Left lung (tissue), 10 donors: ENCODE data around the gene GORASP2. TPM values are rescaled to one million over a fixed set of nuclear protein-coding genes. Genes with fewer than 3 reads are reported as not detected.

Experiments used
- ATAC-seq: fragments of 200-7000 bp; cut with Tn5 transposase; one replicate; pipeline ENCODE4 v1.9.1; 2020; ENCODE audit warnings: moderate library complexity
- DNase-seq, 4 donors: peaks; one replicate each; pipeline ENCODE4 v3.0.0-alpha.2; 2013 to 2020
- H3K27ac ChIP-seq, 2 donors: fragments of 200-600 bp; sonication (generic) in 1 of 2; one replicate each; pipeline versions ENCODE4 v1.5.0 to v1.8.0; 2020 to 2021
- H3K27me3 ChIP-seq, 2 donors: fragments of 200-600 bp; sonication (generic) in 1 of 2; one replicate each; pipeline versions ENCODE4 v1.5.0 to v1.8.0; 2020 to 2021
- H3K36me3 ChIP-seq, 2 donors: fragments of 200-600 bp; sonication (generic) in 1 of 2; one replicate each; pipeline versions ENCODE4 v1.5.0 to v1.8.0; 2020 to 2021
- H3K4me1 ChIP-seq, 2 donors: fragments of 200-600 bp; one replicate each; pipeline ENCODE4 v1.8.0; 2021
- H3K4me3 ChIP-seq, 2 donors: fragments of 200-600 bp; sonication (generic) in 1 of 2; one replicate each; pipeline versions ENCODE4 v1.5.0 to v1.8.0; 2020 to 2021; ENCODE audit warnings: mild to moderate bottlenecking in 1 of 2
- H3K9me3 ChIP-seq, 2 donors: fragments of 200-600 bp; sonication (generic) in 1 of 2; one replicate each; pipeline versions ENCODE4 v1.5.0 to v1.8.0; 2020 to 2021
- CTCF ChIP-seq, 2 donors: fragments of 200-600 bp; sonication (generic) in 1 of 2; IDR thresholded peaks; one replicate each; pipeline versions ENCODE4 v1.5.0 to v1.8.0; 2021; ENCODE audit warnings: antibody characterized with exemption in 2 of 2
- intact Hi-C, 2 donors: fragments of 100-400 bp; cut with DNase I; formaldehyde crosslinking; loops; one replicate each; pipeline versions ENCODE4 v1.11.2 to v1.14.2; 2022
- polyA plus RNA-seq, 6 donors: library from polyadenylated mRNA; unstranded; fragments of 120-200 nt; gene quantifications; one replicate each; pipeline ENCODE4 v1.2.1, GENCODE V29; 2013; ENCODE audit not compliant: insufficient read length in 6 of 6
- total RNA-seq, 2 donors: library from RNA; stranded (reverse); fragmentation: NEBNext Ultra II Directional; extraction: Animal tissue kit (Norgen Biotek cat#: 25700); gene quantifications; one replicate each; pipeline ENCODE4 v1.2.1, GENCODE V29; 2021
- donor health status: DM: no; HTN: yes; CAD: no.
- donor health status: DM: no; HTN: no; CAD: no.

Gene GORASP2
- total and polyA plus RNA-seq, 8 donors, result 67.6 to 93.1 (median 79.5) TPM

GRCh38 chr2:170975127-170975942 is 46.3 kb downstream of the GORASP2 start:
- ATAC-seq (no peak), DNase-seq (no peak)
- intact Hi-C loops, result loop anchor here in 1 of 2 donors (10.0 kb wide), 1 partner anchor 179 kb away; no protein-coding TSS in a partner anchor
- no peak overlapping the region for H3K4me3 ChIP-seq
- no peaks in the 10 kb centered on the region for H3K36me3 ChIP-seq
- no peak for TF ChIP-seq CTCF (IDR thresholded peaks at IDR 0.05)
- H3K4me1 ChIP-seq, result peaks cover 0 to 17% of the 10 kb centered on the region in 2 donors
- no peaks in the 10 kb centered on the region for H3K9me3 ChIP-seq
- peaks cover 0 to 23% of the 10 kb centered on the region in 2 donors for H3K27me3 ChIP-seq
- no peak overlapping the region for H3K27ac ChIP-seq

- Histone ChIP-seq H3K27ac (no peak overlapping the region), H3K36me3 (no peaks in the 10 kb centered on the region), H3K4me3 (no peak overlapping the region), H3K27me3 (peaks cover 0 to 25% of the 10 kb centered on the region in 2 donors), H3K9me3 (no peaks in the 10 kb centered on the region), H3K4me1 (peaks cover 0 to 17% of the 10 kb centered on the region in 2 donors)
- TF ChIP-seq CTCF (IDR thresholded peaks at IDR 0.05), result no peak
- DNase-seq (no peak), ATAC-seq (no peak)
- intact Hi-C loops, result loop anchor here in 1 of 2 donors (10.0 kb wide), 1 partner anchor 179 kb away; no protein-coding TSS in a partner anchor
Measured at GRCh38 chr2:170975943-170976270, 46.9 kb downstream of the GORASP2 start.

- TF ChIP-seq CTCF (IDR thresholded peaks at IDR 0.05), result no peak
- Histone ChIP-seq H3K4me1 (no peaks in the 10 kb centered on the region), H3K27me3 (peaks cover 0 to 31% of the 10 kb centered on the region in 2 donors), H3K9me3 (no peaks in the 10 kb centered on the region), H3K27ac (no peak overlapping the region), H3K4me3 (no peak overlapping the region), H3K36me3 (peaks cover 0 to 2% of the 10 kb centered on the region in 2 donors)
- ATAC-seq, result no peak
- DNase-seq, result no peak
- intact Hi-C loops, result no loop called here
Measured at GRCh38 chr2:170984079-170984478, 55.0 kb downstream of the GORASP2 start.

GRCh38 chr2:170985407-170985806 is 56.4 kb downstream of the GORASP2 start:
- H3K9me3 ChIP-seq, result no peaks in the 10 kb centered on the region
- no peak for TF ChIP-seq CTCF (IDR thresholded peaks at IDR 0.05)
- ATAC-seq (no peak), DNase-seq (no peak)
- no peak overlapping the region for H3K27ac ChIP-seq
- no peaks in the 10 kb centered on the region for H3K4me1 ChIP-seq
- intact Hi-C loops, result no loop called here
- H3K4me3 ChIP-seq, result no peak overlapping the region
- H3K27me3 ChIP-seq, result peaks cover 0 to 31% of the 10 kb centered on the region in 2 donors
- H3K36me3 ChIP-seq, result peaks cover 0 to 10% of the 10 kb centered on the region in 2 donors

- Histone ChIP-seq H3K27ac (no peak overlapping the region), H3K36me3 (peaks cover 0 to 22% of the 10 kb centered on the region in 2 donors), H3K4me3 (no peak overlapping the region), H3K27me3 (peaks cover 0 to 24% of the 10 kb centered on the region in 2 donors), H3K9me3 (no peaks in the 10 kb centered on the region), H3K4me1 (no peaks in the 10 kb centered on the region)
- no peak for TF ChIP-seq CTCF (IDR thresholded peaks at IDR 0.05)
- intact Hi-C loops, result no loop called here
- no peak for DNase-seq
- ATAC-seq, result no peak
Measured at GRCh38 chr2:170986566-170987258, 57.7 kb downstream of the GORASP2 start.
